VCaP (cell line): Measurements from ENCODE around the gene CREB3L1.

ENCODE experiments used
- H3K27ac ChIP-seq: fragments of 450-650 bp; 2 replicates; pipeline ENCODE4 v1.5.1; 2017
- CTCF ChIP-seq: fragments of 450-650 bp; conservative IDR thresholded peaks from 2 replicates; pipeline ENCODE4 v1.5.1; 2017; ENCODE audit warnings: mild to moderate bottlenecking, moderate library complexity

Gene CREB3L1

GRCh38 chr11:46341454-46341853, 64.0 kb downstream of the CREB3L1 start:
- H3K27ac ChIP-seq = no peak overlapping the region
- no peak for TF ChIP-seq CTCF

GRCh38 chr11:46342239-46342638, 64.8 kb downstream of the CREB3L1 start:
- H3K27ac ChIP-seq = peak overlapping the region; percentile 56; the same call in 1 of the 2 replicates

GRCh38 chr11:46343520-46343919, 66.1 kb downstream of the CREB3L1 start:
- H3K27ac ChIP-seq = peak overlapping the region; percentile 56

More at GRCh38 chr11:46342239-46342638, 64.8 kb downstream of the CREB3L1 start:
- no peak for TF ChIP-seq CTCF

GRCh38 chr11:46345131-46345597, 67.7 kb downstream of the CREB3L1 start:
- no peak for TF ChIP-seq CTCF
- H3K27ac ChIP-seq = no peak overlapping the region; the same call in 1 of the 2 replicates

More at GRCh38 chr11:46343520-46343919, 66.1 kb downstream of the CREB3L1 start:
- TF ChIP-seq CTCF = no peak

GRCh38 chr11:46345881-46346484, 68.5 kb downstream of the CREB3L1 start:
- no peak overlapping the region for H3K27ac ChIP-seq
- TF ChIP-seq CTCF = no peak

- H3K27ac ChIP-seq = peak within 1 kb of the TSS; percentile 71; the same call in 1 of the 2 replicates
- TF ChIP-seq CTCF = peak; percentile 93
These were observed 69.6 kb downstream of the CREB3L1 start, which contains the start of gene DGKZ for GRCh38 chr11:46346886-46347636. Gene DGKZ, plus strand, starts transcription at chr11:46347463. Its CDS starts 197 bp downstream, at chr11:46347660.

GRCh38 chr11:46347637-46348311, 70.3 kb downstream of the CREB3L1 start:
- H3K27ac ChIP-seq = peak overlapping the region; percentile 71; the same call in 1 of the 2 replicates
- TF ChIP-seq CTCF = no peak
